Gastroesophageal sphincter (tissue), 3 donors: ENCODE measurements around the gene OBSCN.

ENCODE experiments used
- EP300 ChIP-seq: sonication (generic); formaldehyde crosslinking; IDR thresholded peaks from one replicate; pipeline ENCODE4 v1.6.1; 2017; ENCODE audit warnings: antibody characterized with exemption, mild to moderate bottlenecking
- POLR2A ChIP-seq, 2 donors: fragments of 450-650 bp; IDR thresholded peaks; one replicate each; pipeline ENCODE4 v1.6.1; 2017; ENCODE audit warnings: antibody characterized with exemption in 2 of 2, mild to moderate bottlenecking in 2 of 2, moderate library complexity in 1 of 2
- POLR2AphosphoS5 ChIP-seq: sonication (generic); formaldehyde crosslinking; IDR thresholded peaks from one replicate; pipeline ENCODE4 v1.6.1; 2017; ENCODE audit warnings: antibody characterized with exemption
- TF ChIP-seq, protein P1 (sequence below), 4 experiments: fragments of 200-600 bp in 2 of 4; fragments of 450-650 bp in 2 of 4; sonication (generic) in 1 of 4; IDR thresholded peaks; one replicate each; pipeline ENCODE4 v1.5.1; 2017 to 2019; ENCODE audit warnings: antibody characterized with exemption in 4 of 4, mild to moderate bottlenecking in 2 of 4, moderate library complexity in 2 of 4

DNA sequence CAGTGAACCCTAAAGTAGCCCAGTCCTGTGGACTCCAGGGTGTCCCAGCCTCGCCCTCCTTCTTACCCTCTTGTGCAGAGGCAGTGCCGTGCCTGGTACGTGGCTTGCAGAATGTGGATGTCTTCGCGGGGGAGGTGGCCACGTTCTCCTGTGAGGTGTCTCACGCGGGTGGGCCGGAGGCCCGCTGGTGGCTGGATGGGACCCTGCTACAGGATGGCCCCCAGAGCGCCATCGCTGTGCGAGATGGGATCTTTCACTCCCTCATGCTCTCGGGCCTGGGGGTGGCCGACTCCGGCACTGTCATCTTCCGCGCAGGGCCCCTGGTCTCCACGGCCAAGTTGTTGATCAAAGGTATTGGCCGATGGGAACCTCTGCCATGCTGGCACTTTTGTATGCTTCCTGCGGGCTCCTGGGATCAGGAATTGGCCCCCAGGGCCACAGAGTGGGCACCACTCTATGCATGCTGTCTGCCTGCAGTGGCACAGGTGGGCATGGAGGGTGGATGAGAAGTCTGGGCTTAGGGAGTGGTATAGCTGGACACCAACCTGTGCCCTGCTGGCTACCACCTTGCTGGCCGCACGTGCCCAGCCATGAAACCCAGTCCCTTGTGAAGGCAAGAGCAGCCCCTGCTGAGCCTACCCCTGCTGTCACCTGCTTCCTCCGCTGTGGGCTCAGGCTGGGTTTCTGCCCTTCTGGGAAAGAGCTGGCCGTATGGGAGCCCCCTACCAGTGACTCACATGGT is 105.9 kb downstream of the OBSCN start:
- TF ChIP-seq, protein P1, sequence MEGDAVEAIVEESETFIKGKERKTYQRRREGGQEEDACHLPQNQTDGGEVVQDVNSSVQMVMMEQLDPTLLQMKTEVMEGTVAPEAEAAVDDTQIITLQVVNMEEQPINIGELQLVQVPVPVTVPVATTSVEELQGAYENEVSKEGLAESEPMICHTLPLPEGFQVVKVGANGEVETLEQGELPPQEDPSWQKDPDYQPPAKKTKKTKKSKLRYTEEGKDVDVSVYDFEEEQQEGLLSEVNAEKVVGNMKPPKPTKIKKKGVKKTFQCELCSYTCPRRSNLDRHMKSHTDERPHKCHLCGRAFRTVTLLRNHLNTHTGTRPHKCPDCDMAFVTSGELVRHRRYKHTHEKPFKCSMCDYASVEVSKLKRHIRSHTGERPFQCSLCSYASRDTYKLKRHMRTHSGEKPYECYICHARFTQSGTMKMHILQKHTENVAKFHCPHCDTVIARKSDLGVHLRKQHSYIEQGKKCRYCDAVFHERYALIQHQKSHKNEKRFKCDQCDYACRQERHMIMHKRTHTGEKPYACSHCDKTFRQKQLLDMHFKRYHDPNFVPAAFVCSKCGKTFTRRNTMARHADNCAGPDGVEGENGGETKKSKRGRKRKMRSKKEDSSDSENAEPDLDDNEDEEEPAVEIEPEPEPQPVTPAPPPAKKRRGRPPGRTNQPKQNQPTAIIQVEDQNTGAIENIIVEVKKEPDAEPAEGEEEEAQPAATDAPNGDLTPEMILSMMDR (IDR thresholded peaks at IDR 0.05) = no peak
- TF ChIP-seq POLR2AphosphoS5 = no peak
- TF ChIP-seq EP300 = no peak
- TF ChIP-seq POLR2A (IDR thresholded peaks at IDR 0.05) = no peak
